GM12873 (cell line): ENCODE data around the gene BUB3.

Experiments used
- CTCF ChIP-seq: IDR thresholded peaks from 2 replicates; pipeline ENCODE4 v1.5.1; 2012; ENCODE audit warnings: low read depth, mild to moderate bottlenecking, moderate library complexity, low read length, control low read depth; ENCODE audit not compliant: insufficient read depth; ENCODE audit errors: missing control alignments

BUB3 gene

GRCh38 chr10:123146894-123147634, 7.1 kb upstream of the BUB3 start:
- TF ChIP-seq CTCF = no peak

- TF ChIP-seq CTCF = peak; percentile 20
Observed at GRCh38 chr10:123147635-123148413, 6.4 kb upstream of the BUB3 start, which contains the start of gene HMX2. HMX2 (plus strand) TSS chr10:123148136; CDS start chr10:123148379, 243 bp downstream.

- TF ChIP-seq CTCF = no peak
Observed at GRCh38 chr10:123148414-123149161, 5.6 kb upstream of the BUB3 start.

- TF ChIP-seq CTCF = no peak
Observed at GRCh38 chr10:123149162-123149567, 5.0 kb upstream of the BUB3 start.

- TF ChIP-seq CTCF = no peak
Observed at GRCh38 chr10:123149568-123150270, 4.5 kb upstream of the BUB3 start.

- no peak for TF ChIP-seq CTCF
Observed at GRCh38 chr10:123150271-123150985, 3.8 kb upstream of the BUB3 start.
